K562 (cell line): ENCODE data around the gene SEPTIN2. TPM values are rescaled to one million over a fixed set of nuclear protein-coding genes. Genes with fewer than 3 reads are reported as not detected.

Experiments used
- ASH1L ChIP-seq: fragments of 450-650 bp; IDR thresholded peaks from 2 replicates; pipeline ENCODE4 v1.6.1; 2018; ENCODE audit warnings: borderline replicate concordance, mild to moderate bottlenecking, low read depth; ENCODE audit not compliant: partially characterized antibody
- BRCA1 ChIP-seq, 2 experiments: fragments of 450-650 bp in 1 of 2; sonication (generic) in 1 of 2; formaldehyde crosslinking in 1 of 2; IDR thresholded peaks; 2 replicates each; pipeline versions ENCODE4 v1.5.0 to v1.6.1; 2017 to 2020; ENCODE audit warnings: mild to moderate bottlenecking in 1 of 2, missing genetic modification reagents in 1 of 2
- CAMTA2 ChIP-seq: fragments of 250-450 bp; sonication (Bioruptor Pico); conservative IDR thresholded peaks from 2 replicates; pipeline ENCODE4 v1.5.1; 2022
- CBFA2T2 ChIP-seq: fragments of 450-650 bp; conservative IDR thresholded peaks from 2 replicates; pipeline ENCODE4 v1.6.1; 2017; ENCODE audit warnings: mild to moderate bottlenecking
- DEAF1 ChIP-seq: fragments of 450-650 bp; formaldehyde crosslinking; IDR thresholded peaks from 2 replicates; pipeline ENCODE4 v1.4.0; 2020; ENCODE audit warnings: mild to moderate bottlenecking, moderate library complexity
- E2F5 ChIP-seq: sonication (generic); formaldehyde crosslinking; IDR thresholded peaks from 2 replicates; pipeline ENCODE4 v1.8.0; 2022; ENCODE audit warnings: mild to moderate bottlenecking, missing genetic modification reagents
- HES1 ChIP-seq: fragments of 450-650 bp; IDR thresholded peaks from 2 replicates; pipeline ENCODE4 v1.6.1; 2016; ENCODE audit warnings: low read depth, mild to moderate bottlenecking, moderate library complexity
- OTX1 ChIP-seq: fragments of 450-650 bp; formaldehyde crosslinking; IDR thresholded peaks from 2 replicates; pipeline ENCODE4 v1.4.0; 2022; ENCODE audit warnings: mild to moderate bottlenecking
- PHF8 ChIP-seq: fragments of 200-600 bp; sonication (generic); IDR thresholded peaks from 2 replicates; pipeline ENCODE4 v1.6.1; 2012; ENCODE audit warnings: mixed run types, mild to moderate bottlenecking, inconsistent platforms, low read length, moderate library complexity, borderline replicate concordance
- POLR2H ChIP-seq: IDR thresholded peaks from 2 replicates; pipeline ENCODE4 v1.6.1; 2016; ENCODE audit warnings: missing genetic modification characterization, low read depth, mild to moderate bottlenecking, control low read depth, missing compliant biosample characterization, moderate library complexity
- POU5F1 ChIP-seq: fragments of 150-350 bp; IDR thresholded peaks from 2 replicates; pipeline ENCODE4 v1.6.1; 2014; ENCODE audit warnings: borderline replicate concordance, low read length, low read depth, mild to moderate bottlenecking; ENCODE audit not compliant: partially characterized antibody
- SOX6 ChIP-seq: fragments of 450-650 bp; IDR thresholded peaks from 2 replicates; pipeline ENCODE4 v1.6.1; 2014; ENCODE audit warnings: mild to moderate bottlenecking
- TARDBP ChIP-seq: fragments of 450-650 bp; IDR thresholded peaks from 2 replicates; pipeline ENCODE4 v1.6.1; 2016
- U2AF1 ChIP-seq: fragments of 200-400 bp; formaldehyde crosslinking; optimal IDR thresholded peaks from 2 replicates; pipeline ENCODE3; 2017; ENCODE audit warnings: mild to moderate bottlenecking, low read depth, low read length, moderate library complexity
- YY1 ChIP-seq, 3 experiments: IDR thresholded peaks; 2 replicates each; pipeline ENCODE4 v1.6.1; 2011; ENCODE audit warnings: low read length in 2 of 3, mild to moderate bottlenecking in 2 of 3, moderate library complexity in 2 of 3, borderline replicate concordance in 1 of 3, control low read depth in 1 of 3, low read depth in 1 of 3; ENCODE audit not compliant: insufficient read depth in 3 of 3, insufficient replicate concordance in 2 of 3, control insufficient read depth in 1 of 3, insufficient read length in 1 of 3; ENCODE audit errors: extremely low read depth in 1 of 3
- ZBED1 ChIP-seq: IDR thresholded peaks from 2 replicates; pipeline ENCODE4 v1.6.1; 2014
- ZBTB26 ChIP-seq: fragments of 450-650 bp; formaldehyde crosslinking; IDR thresholded peaks from 2 replicates; pipeline ENCODE4 v1.4.0; 2022; ENCODE audit warnings: missing genetic modification characterization
- ZC3H4 ChIP-seq: sonication (generic); formaldehyde crosslinking; IDR thresholded peaks from 2 replicates; pipeline ENCODE4 v1.9.0; 2021; ENCODE audit warnings: missing genetic modification reagents, borderline replicate concordance
- ZKSCAN1 ChIP-seq: fragments of 150-350 bp; IDR thresholded peaks from 2 replicates; pipeline ENCODE4 v1.6.1; 2016; ENCODE audit warnings: low read depth, low read length
- ZNF12 ChIP-seq: sonication (generic); formaldehyde crosslinking; IDR thresholded peaks from 2 replicates; pipeline ENCODE4 v1.4.0; 2020; ENCODE audit warnings: mild to moderate bottlenecking, missing genetic modification reagents
- ZNF133 ChIP-seq: fragments of 250-450 bp; sonication (Bioruptor Pico); IDR thresholded peaks from 2 replicates; pipeline ENCODE4 v1.4.0; 2020; ENCODE audit warnings: mild to moderate bottlenecking
- ZNF134 ChIP-seq: fragments of 250-450 bp; sonication (Bioruptor Pico); conservative IDR thresholded peaks from 2 replicates; pipeline ENCODE4 v1.4.0; 2020
- ZNF551 ChIP-seq: fragments of 250-450 bp; sonication (Bioruptor Pico); IDR thresholded peaks from 2 replicates; pipeline ENCODE4 v1.5.0; 2021; ENCODE audit warnings: mild to moderate bottlenecking, moderate library complexity
- polyA plus RNA-seq, 8 experiments: library from polyadenylated mRNA; depleted of rRNA in 4 of 8; stranded (reverse) in 5 of 8; unstranded in 3 of 8; fragments of >200 nt; fragmentation: Nextera tagmentation in 2 of 8; fragmentation: Illumina TruSeq in 1 of 8; extraction: Ambion mirVana in 2 of 8; extraction: Trizol in 1 of 8; gene quantifications; 2 replicates each; pipeline versions ENCODE4 v1.2.1 to v1.2.3, GENCODE V29; 2011 to 2014; ENCODE audit warnings: inconsistent platforms in 1 of 8, missing spikeins in 1 of 8
- total RNA-seq, 7 experiments: library from RNA; depleted of rRNA in 6 of 7; stranded (reverse); fragments of >200 nt in 6 of 7; fragmentation: Illumina TruSeq in 2 of 7; extraction: Trizol in 2 of 7; gene quantifications; 2 replicates each; pipeline versions ENCODE4 v1.2.1 to v1.2.3, GENCODE V29; 2011 to 2021; ENCODE audit warnings: low replicate concordance in 1 of 7

Gene SEPTIN2
- total and polyA plus RNA-seq, 9 of the 15 experiments (the other 6 are each of a cell fraction or from before 2014, with no cell fraction given), result 121 to 367 (median 166) TPM

- no peak for TF ChIP-seq ASH1L
- TF ChIP-seq ZKSCAN1, result no peak
- no peak for TF ChIP-seq E2F5 (CRISPR knock-in tag)
- TF ChIP-seq HES1, result no peak
- peak; percentile 60; the same call in 1 of the 2 replicates for TF ChIP-seq TARDBP
- no peak for TF ChIP-seq ZBED1
- TF ChIP-seq ZNF12 (CRISPR knock-in tag), result no peak
- no peak for TF ChIP-seq CBFA2T2
- no peak for TF ChIP-seq POU5F1
- TF ChIP-seq ZBTB26 (CRISPR knock-in tag), result no peak
- peak in 2 of 3 experiments; percentile 20 to 28 for TF ChIP-seq YY1 (IDR thresholded peaks at IDR 0.05; ENCODE audit: borderline replicate concordance in 1 of 3, control insufficient read depth in 1 of 3, extremely low read depth in 1 of 3, insufficient read depth in 3 of 3, insufficient read length in 1 of 3, insufficient replicate concordance in 2 of 3, low read depth in 1 of 3, low read length in 2 of 3)
- no peak for TF ChIP-seq U2AF1
- peak; percentile 85; the same call in 1 of the 2 replicates for TF ChIP-seq PHF8
- TF ChIP-seq OTX1 (CRISPR knock-in tag), result no peak
- TF ChIP-seq ZNF134 (CRISPR knock-in tag), result no peak
- no peak for TF ChIP-seq CAMTA2 (CRISPR knock-in tag)
- no peak for TF ChIP-seq ZC3H4 (CRISPR knock-in tag)
- no peak for TF ChIP-seq ZNF551 (CRISPR knock-in tag)
- no peak for TF ChIP-seq POLR2H (tag)
- TF ChIP-seq ZNF133 (CRISPR knock-in tag), result no peak
- no peak for TF ChIP-seq DEAF1
- peak; percentile 15; the same call in 1 of the 2 replicates for TF ChIP-seq SOX6
- TF ChIP-seq BRCA1 (IDR thresholded peaks at IDR 0.05), result no peak
- TF ChIP-seq BRCA1 (CRISPR knock-in tag; IDR thresholded peaks at IDR 0.05), result no peak
These were observed 1.3 kb upstream of the SEPTIN2 start (continued) for GRCh38 chr2:241314226-241315092.
